HG03039 (cell line): ENCODE data around the gene SORBS2.
"Not testable (repeated sequence)": the region's sequence is repeated elsewhere in the genome, so short reads cannot be mapped to it uniquely, and the experiment has no call there.

Experiments
- ATAC-seq: cut with Tn5 transposase; IDR thresholded peaks from one replicate; pipeline ENCODE4 v1.9.1; 2021; ENCODE audit warnings: mild to moderate bottlenecking, moderate library complexity; ENCODE audit not compliant: unreplicated experiment

Gene SORBS2

GRCh38 chr4:185811509-185812364 lies at the start of gene SORBS2:
SORBS2 (minus strand) TSS chr4:185812194; CDS start chr4:185690571, 121,623 bp downstream.
- peak; percentile 89 for ATAC-seq

DNA sequence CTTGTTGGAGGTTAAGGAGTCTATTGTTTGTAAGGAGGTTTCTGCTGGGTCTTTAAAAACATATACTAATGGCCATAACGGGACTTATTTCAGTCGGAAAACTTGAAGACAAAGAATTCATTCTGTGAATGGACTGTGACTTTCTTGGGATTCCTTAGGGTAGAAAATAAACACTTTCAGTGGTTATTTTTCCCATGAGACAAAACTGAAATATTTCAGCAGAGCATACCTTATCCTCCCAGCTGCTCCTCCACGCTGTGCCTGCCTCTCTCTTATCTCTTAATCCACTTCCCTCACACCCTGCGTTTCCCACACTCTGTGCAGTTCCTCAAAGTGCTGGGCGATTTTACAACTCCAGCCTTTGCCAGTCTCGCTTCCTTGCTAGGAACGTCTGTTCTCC lies 47.1 kb upstream of the SORBS2 start:
- ATAC-seq = no peak

DNA sequence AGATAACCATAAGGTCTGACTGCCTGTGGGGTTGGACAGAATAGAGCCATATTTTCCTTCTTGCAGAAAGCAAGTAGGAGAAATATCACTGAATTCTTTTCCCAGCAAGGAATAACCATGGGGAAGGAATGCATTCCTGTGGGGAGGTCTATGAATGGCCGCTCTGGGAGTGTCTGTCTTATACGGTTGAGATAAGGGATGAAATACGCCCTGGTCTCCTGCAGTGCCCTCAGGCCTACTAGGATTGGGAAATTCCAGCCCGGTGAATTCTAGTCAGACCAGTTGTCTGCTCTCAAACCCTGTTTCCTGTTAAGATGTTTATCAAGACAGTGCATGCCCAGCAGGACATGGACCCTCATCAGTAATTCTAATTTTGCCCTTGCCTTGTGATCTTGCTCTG lies 45.6 kb upstream of the SORBS2 start:
- not testable (repeated sequence) for ATAC-seq

DNA sequence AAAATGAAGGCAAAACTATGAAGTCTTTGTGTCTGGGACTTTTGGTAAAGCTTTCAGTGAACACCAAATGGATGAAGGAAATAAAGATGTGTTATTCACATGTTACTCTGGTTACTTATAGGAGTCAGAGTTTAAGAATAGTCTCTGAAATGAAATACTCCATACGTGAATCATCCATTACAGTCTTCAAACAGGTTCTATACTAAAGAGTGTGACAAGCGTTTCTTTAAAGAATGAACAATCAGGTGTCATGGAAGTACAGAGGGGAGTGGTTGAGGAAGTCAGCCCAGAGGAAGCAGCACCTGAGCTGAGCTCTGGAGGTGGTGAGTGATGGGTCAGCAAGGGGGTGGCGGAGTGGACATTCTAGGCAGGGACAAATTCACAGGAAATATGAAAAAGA lies 41.8 kb upstream of the SORBS2 start:
- ATAC-seq = no peak

DNA sequence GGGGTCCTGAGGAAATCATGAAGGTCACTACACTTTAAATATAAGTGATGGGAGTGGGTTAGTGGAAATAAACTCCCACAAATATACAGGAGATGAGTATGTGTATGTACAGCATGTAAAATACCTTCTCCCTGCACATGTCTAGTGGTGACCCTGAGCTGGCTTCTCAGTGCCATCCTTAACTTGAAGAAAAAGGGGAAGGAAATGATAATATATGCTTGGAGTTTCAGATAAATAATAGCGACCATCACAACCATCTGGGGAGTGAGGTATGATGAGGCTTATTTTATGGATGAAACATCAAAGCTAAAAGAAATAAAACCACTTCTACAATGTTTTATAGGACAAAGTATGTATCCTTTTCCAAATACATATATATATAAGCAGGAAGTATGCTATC lies 41.0 kb upstream of the SORBS2 start:
- no peak for ATAC-seq

- no peak for ATAC-seq
Observed at GRCh38 chr4:185849664-185850550, 37.9 kb upstream of the SORBS2 start.

DNA sequence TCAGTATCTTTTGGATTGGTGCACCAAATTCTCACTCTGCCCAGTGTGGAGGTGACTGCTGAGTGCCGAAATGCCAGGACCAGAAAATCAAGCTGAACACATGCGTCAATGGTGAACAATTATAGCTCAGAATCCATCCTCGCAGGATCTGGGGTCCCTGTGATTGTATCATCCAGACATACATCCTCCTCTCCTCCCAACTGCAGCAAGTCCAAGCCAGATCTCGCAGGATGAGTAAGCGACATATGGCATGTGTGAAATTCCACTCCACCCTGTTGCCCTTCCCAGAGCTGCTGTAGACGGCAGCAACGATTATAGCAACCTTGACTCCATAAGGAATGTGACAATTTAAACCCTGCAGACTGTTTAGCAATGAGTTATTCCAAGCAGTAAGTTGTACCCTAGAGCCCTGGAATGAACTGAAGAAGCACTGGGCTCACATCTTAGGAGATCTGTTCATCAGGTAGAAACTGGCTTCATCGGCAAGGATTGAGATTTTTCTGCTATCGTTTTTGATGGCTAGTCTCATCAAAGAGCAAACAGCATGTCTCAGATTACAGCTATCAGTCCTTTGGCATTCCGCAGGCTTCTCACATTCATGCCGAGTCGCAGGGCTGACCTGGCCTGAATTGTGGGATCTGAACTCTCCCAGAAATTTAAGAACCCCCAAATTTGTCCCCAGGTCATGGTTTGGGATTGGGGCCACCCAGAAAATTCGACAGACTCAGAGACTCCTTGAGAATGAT lies 35.5 kb upstream of the SORBS2 start:
- no peak for ATAC-seq

DNA sequence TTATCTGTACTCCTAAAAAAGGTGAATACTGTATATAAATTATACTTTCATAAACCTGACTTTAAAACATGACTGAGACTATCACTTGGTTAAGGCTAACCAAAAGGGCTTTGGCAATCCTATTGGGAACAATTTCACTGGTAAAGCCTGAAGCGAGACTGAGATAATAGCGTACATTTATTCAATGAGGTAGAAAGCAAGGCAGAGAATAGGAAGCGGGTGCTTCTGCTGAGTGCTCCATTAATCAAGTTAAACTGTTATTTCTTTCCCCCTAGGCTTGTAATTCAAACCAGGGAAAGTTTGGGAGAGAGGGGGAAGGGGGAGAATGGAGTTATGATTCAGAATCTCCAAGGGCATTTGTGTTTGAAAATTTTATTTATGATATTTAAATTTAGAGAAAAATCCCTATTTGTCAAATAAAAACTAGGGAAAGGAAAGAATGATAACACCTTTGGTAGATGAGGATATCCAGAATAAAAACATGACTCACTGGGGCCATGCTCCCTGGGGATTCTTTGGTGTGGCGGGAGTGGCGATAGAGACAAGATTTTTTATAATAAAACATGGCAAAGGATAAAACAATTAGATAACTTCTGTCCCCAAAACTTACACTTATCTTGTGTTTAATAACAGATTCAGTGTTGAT lies 34.6 kb upstream of the SORBS2 start:
- ATAC-seq = no peak

GRCh38 chr4:185845966-185846365 lies 34.0 kb upstream of the SORBS2 start:
- ATAC-seq = no peak

DNA sequence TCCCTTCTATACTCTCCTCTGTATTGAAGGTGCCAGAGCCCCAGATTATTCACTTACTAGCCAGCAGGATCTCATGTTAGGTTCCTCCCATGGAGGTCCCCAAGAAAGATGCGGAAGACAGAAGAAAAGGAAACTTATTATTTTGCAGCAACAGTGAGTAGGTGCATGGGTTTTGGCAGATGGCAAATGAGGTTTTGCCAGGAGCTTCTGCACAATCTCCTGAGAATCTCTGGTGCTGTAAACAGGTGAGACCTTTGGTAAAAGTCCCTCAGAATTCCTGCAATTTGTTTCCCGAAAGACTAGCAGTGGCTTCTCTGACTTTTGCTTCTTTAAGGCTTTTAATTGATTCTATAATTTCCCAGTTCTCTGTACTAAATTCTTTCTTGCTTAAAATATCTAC lies 29.5 kb upstream of the SORBS2 start:
- no peak for ATAC-seq

- no peak for ATAC-seq
Observed at GRCh38 chr4:185840953-185841352, 29.0 kb upstream of the SORBS2 start.

DNA sequence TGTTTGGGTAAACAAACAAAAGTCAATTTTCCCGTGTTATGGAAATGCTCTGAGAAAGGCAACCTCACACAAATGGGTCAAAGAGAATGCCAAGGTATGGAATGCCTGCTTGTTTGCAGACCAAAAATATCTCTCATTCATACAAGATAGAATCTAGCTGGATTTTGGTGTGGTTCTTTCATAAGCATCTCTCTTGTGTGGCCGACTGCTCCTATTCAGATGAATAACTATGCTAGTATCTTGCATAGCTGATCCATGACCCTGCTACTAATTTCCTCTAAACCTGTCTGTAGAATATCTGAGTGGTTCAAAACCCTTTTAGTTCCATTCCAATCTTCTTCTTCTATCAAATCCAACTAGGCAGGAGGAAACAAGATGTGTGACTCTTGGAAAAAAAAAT lies 28.2 kb upstream of the SORBS2 start:
- no peak for ATAC-seq

DNA sequence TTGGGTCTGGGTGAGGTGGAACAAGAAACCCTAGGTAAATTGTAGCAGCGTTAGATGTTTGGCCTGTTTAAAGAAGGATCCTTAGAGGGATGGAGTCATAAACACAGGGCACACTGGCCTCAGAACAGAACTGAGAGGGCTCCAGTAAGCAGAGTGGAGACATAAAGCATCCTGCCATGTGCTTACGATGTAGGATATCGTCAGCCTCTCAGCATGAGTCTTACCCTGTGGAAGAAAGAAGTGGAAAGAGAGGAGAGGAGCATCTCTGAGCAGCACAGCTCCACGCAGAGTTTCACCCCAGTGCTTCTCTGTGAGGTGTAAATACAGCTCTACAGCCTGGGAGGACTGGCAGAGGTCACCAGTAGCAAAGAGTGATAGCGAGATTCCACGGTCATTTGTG lies 27.8 kb upstream of the SORBS2 start:
- ATAC-seq = no peak

DNA sequence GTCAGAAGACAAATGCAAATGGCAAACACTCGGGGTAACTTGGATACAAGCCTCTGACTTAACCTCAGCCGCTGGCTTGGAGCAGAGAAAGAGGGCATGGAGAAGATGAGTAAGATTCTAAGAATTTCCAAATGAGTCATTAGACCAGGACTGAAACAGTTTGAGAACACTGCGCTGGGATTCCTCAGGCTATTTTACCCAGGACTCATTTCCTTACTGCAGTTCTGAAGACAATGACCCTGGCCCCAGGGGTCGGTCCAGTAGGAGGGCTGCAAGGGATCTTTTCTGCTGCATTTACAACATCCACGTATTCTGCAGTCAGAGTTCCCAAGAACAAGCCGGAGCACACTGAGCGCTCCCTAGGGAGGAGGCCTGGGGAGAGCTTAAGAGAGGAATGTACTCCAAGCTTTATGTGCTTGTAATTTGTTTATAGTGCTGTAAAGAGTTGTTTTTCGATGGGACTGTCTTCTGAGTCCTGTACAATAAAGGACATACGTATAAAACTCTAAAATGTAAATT lies 27.3 kb upstream of the SORBS2 start:
- ATAC-seq = no peak

GRCh38 chr4:185838514-185839193 lies 26.7 kb upstream of the SORBS2 start:
- ATAC-seq = no peak

- no peak for ATAC-seq
Observed at GRCh38 chr4:185838104-185838452, 26.1 kb upstream of the SORBS2 start.

- ATAC-seq = no peak
Observed at GRCh38 chr4:185837415-185838103, 25.6 kb upstream of the SORBS2 start.

- no peak for ATAC-seq
Observed at GRCh38 chr4:185836241-185837084, 24.5 kb upstream of the SORBS2 start.

- ATAC-seq = no peak
Observed at GRCh38 chr4:185835814-185836213, 23.8 kb upstream of the SORBS2 start.
